ENCODE results near the gene TSPAN9.

Gene TSPAN9

DNA sequence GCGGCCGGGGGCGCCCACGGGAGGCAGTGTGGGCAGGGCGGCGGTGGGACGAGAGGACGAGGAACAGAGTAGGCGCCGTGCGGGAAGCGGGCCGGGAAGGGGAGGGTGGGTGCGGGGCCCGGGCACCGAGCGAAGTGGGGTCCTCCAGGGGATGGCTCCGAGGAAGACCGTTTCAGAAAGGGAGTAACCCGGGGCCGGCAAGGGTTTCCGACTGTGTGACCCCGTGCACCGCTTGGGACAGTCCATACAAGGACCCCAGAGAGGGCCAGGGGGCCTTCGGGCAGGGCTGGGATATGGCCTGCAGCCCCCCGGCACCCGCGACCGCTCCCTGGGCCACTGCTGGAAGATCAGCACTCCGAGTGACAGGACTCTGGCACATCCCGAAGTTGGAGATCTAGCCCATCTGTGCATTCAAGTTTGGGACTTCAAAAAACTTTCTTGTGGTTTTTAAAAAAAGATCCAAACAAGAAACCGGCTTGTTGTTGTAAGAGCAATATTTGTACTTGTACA is 448 bp downstream of the TSPAN9 start:
- no peak for DNase-seq (ENCODE audit: low read depth)

DNA sequence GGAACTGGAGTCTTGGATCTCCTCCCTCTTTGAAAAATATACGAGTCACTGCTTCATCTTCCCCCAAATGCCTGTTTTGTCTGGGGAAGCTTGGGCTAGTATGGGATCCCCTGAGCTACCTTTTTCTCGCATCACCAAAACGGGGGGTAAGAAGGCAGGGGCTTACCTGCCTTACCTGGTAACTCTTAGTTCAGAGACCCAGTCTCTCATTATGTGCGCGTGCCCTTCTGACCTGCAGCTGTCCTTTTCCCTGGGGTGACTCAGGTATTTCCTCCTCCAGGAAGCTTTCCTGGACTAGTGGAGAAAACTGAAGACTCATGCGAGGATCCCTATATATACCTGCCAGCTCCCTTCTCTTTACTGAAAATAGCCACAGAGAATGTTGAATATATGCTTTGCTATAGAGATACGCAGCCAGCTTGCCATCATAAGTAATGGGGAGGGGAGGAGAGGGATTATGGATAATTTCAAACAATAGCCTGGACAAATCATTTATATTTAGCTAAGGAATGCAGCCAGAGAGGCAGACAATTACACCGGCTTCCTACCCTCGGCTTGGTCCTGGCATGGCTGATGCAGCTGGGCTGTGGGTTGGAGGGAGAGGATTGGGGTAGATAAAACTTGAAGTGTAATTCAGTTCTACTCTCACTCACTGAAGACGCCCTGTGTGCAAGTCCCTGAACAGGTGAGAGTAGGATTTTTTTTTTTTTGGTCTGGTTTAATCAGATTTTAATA is 1.1 kb downstream of the TSPAN9 start:
- DNase-seq (ENCODE audit: low read depth): no peak

DNA sequence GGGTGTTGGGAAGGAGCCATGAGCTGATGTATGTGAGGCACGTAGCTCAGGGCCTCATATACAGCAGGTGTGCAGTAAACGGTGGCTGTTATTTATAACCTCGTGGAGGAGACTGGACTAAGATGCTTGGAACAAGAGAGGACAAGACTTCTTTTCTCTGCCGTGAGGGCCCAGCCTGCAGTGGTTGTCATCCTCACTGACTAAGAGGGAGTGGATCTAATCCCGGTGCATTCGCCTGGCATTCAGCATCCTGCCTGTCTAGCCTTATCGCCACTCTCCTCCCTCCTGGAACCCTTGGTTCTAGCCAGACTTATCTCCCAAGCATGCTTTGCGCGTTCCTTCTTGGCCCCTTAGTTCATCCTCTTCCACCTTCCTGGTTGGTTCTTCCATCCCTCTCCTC is 3.9 kb downstream of the TSPAN9 start:
- no peak for DNase-seq (ENCODE audit: low read depth)

DNA sequence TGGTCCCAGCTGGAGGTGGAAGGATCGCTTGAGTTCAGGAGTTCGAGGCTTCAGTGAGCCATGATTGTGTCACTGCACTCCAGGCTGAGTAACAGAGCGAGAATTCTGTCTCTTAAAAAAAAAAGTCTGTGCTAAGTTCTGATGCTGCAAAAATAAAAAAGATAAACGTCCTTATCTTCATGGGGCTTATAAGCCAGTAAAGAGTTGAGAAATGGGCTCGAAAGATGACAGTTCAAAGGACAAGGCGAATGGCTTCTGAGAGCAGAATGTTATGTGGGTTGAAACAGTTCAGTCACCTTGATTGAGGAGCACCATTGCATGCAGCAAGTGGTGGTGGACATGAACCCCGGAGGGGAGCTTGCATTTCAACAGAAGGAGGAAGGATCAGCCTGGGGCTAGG is 4.7 kb downstream of the TSPAN9 start:
- no peak for DNase-seq (ENCODE audit: low read depth)

DNA sequence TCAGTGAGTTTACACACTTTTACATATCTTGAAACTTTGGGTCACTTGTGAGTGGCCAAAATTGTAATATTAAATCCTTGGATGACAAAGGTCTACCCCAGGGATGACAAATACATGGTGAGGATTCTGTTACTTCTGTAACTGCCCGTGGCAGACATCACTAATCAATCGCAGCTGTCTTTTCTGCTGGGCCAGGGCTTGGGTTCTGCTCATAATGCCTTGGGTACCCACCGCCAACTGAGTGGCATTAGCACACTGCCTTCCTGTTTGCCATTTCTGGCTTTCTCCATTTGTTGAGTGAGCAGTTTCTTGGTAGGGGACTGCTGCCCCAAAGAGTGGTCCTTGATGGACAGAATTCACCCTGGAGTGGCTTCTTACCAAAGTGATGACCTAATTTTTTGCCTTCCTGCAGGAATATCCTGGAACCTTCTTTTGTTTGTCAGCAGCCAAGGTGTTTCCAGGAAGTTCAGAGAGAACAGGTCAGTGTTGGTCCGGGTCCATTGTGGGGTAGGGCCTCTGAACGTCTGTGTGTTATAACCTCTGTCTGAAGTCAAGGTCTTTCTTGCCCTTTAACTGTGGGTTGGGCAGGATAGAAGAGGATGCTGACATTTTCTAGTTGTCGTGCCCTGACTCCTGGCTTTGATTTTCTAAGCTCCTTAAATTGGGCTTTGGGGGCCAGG is 6.2 kb downstream of the TSPAN9 start:
- DNase-seq (ENCODE audit: low read depth): no peak

DNA sequence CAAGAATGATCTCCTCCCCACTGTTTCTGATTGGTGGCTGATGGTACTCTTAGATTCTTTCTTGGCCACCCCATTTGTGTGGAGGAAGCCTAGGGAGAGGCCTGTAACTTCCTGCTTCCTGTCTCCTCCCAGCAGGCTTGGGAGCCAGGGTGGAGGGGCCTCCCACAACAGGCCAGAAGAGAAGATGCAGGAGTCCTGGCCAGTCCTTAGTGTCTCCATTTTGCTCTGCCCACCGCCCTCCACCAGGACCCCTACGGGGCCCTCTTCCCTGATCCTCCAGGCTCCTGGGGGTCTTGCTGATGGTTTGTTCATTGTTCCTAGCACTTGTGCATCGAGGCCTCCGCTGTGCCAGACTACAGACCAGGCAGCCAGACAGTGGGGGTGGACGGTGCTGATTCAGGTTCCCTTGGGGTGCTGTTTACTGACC is 6.8 kb downstream of the TSPAN9 start:
- DNase-seq (ENCODE audit: low read depth): no peak

DNA sequence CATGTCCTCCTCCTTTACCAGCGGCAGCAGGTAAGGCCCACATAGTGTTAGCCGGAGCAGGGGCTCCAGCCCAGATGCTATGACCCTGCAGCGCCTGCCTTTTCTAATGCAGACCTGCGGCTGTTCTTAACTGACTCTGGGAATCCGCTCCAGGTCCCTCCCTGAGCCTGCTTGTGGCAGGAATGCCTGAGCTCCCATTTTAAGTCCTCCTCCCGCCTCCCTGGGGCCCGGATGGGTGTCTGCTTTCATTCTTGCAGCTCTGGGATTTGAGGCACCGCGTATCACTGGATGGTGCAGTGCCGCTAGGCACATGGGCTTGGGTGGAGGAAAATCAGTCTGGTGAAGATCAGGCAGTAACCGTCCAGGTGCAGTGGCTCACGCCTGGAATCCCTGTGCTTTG is 7.6 kb downstream of the TSPAN9 start:
- no peak for DNase-seq (ENCODE audit: low read depth)

DNA sequence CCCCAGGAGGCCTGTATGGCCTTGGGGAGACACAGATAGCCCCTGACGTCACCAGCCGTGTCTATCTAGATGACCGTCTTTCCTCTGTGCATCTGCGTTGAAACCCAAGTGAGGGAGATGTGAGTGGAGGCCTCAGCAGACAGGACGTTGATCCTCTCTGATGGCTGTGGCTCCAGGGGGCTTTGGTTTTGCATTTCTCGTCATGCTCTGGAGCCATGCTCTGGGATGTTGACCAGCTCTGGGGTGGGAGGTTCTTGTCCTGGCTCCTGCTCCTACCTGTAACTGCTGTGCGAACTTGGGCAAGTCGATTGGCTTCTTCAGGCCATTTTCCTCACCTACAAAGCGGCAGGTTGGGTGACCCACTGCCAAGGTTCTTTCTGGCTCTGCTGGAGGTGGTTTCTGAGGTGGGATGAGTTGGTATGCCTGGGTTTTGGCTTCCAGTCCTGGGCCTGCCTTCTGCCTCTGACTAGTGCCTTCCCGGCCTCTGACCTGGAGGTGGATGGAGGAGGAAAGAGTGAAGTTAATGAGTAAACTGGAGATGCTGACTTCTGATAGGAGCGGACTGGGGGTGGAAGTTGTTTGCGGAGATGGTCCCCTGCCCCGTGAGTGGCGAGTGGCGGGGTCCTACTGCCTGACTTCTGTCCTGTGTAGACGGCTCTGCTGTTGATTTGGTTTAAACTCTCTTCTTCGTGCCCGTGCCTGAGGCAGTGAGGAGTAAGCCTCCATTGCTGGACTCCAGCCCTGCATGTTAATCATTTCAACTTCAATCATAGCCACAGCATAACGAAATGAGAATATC is 8.4 kb downstream of the TSPAN9 start:
- DNase-seq (ENCODE audit: low read depth): no peak

DNA sequence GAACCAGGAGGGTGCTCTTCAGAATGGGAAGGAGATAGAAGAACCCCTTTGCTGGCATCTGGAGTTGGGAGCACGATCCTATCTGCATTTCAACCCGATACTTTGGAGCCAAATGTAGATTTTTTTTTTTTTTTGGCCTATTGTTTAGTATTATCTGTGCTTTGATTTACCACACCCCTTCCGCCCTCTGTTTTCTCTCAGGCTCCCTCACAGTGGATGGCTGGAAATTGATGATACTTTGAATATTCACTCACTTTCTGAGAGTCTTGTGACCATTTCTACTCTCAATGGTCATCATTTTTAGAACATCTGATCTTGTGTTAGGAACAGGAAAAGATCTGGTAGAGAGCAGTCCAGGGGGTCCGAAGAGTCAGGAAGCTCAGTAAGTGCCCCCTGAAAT is 9.0 kb downstream of the TSPAN9 start:
- no peak for DNase-seq (ENCODE audit: low read depth)

DNA sequence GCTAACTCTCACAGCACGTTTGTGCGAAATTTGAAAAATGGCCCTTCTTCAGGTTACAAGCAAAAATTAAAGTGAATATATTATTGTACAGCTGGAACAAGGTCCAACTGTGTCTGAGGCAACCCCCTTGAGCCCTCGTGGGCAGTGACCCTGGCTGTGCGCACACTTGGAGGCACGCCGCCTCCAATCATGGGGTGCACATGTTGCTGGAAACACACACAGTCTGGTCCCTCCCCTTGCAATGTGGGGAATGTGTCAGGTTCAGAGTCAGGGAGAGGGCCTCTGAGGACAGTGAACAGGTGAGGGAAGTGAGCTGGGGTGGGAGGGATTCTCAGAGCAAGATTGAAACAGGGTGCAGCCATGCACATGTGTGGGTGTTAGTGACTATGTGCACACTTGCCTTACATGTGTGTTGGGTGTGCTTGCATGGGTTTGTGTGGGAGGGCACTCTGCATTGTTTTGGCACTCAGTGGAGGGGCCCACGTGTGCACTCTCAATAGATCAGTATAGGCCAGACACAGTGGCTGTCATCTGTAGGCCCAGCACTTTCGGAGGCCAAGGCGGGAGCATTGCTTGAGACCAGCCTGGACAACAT is 9.6 kb downstream of the TSPAN9 start:
- DNase-seq (ENCODE audit: low read depth): no peak

DNA sequence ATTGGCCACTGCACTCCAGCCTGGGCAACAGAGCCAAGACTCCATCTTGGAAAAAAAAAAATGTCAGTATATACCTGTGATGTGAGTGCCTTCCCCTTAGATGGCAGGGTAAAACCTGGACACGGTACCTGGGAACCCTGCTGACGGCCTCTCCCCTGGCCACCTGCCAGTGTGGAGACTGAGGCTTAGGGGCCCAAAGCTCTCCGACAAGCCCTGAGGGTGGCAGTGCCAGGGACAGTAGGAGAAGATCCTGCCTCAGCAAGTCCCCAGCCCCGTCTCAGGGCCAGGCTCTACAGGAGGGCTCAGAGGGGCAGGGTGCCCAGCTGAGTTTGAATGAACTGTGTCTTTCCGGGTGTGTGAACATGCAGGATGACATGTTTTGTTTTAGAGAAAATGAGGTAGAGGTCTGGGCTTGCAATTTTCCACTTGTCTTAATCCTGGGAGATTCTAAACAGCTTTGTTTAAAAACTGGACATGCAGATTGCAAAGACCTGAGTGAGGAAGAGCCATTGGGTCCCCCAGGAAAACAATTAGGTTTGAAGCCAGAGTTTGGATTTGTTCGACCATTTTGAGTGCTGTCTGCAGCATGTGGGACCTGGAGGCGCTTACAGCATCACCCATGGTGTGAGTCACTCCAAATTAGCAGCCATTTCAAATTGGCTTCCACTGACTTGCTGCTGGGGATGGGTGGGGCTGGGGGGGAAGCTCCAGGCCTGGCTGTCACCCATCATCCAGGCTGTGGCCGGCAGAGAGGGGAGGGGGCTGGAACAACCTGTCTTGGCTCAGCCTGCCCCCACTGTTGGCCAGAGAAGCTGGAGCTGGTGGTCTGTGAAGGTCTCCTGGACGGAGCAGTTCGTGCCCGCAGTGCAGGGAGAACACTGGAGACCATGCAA is 10.8 kb downstream of the TSPAN9 start:
- DNase-seq (ENCODE audit: low read depth): no peak

DNA sequence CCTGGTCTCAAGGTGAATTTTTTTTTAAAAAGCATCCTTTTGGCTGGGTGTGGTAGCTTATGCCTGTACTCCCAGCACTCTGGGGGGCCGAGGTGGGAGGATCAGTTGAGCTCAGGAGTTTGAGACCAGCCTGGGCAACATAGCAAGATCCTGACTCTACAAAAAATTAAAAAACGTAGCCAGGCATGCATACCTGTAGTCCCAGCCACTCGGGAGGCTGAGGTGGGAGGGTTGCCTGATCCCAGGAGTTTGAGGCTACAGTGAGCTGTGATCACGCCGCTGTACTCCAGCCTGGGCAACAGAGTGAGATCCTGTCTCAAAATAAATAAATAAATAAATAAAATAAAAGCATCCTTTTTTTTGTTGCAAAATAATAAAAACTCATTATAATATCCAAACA is 12.4 kb downstream of the TSPAN9 start:
- no peak for DNase-seq (ENCODE audit: low read depth)

DNA sequence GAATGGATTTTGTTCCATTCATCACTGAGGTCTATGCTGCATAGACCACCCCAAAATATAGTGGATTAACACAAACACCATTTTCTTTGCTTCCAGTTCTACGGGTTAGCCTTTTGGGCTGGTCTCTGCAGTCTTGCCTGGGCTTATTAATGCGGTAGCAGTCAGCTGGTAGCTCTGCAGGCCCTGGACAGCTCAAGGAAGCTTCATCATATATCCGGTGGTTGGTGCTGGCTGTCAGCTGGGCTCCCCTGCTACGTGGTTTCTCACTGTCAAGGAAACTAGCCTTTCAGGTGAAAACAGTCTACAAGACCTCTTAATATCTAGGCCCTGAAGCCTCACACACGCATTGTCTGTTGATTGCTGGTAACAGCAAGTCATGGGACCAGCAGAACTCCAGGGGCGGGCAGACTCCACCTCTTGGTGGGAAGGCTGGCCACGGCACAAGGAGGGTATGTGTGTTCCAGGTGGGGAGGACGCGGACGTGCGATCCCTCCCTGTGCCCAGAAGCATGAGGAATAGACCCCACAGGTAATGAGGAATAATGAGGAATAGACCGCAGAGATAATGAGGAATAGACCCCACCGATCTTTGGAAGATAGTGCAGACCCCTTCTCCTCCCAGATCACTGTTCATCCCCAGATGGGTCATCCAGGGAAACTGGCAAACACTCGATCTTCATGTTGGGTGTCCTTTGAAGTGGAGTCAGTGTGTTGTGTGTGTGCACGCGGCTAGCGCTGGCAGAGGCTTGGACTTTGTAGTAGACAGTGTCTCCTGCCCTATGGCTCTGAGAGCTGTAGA is 13.3 kb downstream of the TSPAN9 start:
- no peak for DNase-seq (ENCODE audit: low read depth)

DNA sequence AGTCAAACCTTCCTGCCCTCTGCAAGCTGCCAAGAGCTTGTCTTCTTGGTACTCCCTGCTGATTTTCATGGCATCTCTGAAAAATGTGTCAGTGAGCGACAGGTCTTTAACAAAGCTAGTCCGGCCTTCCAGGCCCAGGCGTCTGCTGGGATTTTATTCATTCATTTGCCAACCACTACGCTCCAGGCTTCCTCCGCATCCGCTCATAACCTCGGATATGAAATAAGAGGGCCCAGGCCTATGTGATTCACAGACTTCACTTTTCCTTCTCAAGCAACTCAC is 13.8 kb downstream of the TSPAN9 start:
- DNase-seq (ENCODE audit: low read depth): no peak

DNA sequence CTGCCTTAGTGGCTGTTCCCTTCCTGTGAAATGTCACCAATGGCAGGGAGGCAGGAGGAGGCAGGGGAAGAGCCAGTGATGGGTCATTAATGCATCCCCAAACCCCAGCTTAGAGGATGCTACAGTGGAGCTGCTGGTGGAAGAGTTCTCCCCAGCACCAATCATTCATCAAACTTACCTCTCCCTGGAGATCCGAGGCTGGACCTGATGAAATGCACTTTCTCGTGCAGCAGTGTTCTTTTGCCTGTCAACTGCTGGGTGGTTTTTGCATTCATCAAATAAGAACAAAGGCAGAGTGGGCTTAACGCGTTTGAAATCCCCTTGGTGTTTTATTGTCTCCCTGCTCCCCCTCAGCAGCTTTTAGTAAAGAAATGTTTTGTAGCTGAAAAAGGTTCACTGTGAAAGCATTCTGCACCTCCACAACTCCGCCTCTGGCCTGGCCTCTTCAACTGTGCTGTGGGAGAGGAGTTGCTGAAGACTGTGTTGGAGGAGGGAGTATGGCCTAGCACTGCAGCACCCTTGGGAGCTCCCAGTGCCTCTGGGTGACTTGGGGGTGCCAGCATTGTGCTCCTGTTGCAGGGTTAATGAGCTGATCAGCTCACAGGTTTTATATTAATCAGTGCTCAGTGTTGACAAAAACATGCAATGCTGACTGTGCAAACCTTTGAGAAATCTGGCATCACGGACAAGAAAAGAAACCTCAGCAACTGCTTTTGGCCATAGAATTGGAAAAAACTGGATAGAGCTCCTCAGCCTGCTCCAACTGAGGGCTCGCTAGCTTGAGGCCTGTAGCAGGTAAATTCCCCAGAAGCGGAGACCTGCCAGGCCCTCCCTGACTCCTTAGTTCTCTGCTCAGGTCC is 14.4 kb downstream of the TSPAN9 start:
- DNase-seq (ENCODE audit: low read depth): no peak

DNA sequence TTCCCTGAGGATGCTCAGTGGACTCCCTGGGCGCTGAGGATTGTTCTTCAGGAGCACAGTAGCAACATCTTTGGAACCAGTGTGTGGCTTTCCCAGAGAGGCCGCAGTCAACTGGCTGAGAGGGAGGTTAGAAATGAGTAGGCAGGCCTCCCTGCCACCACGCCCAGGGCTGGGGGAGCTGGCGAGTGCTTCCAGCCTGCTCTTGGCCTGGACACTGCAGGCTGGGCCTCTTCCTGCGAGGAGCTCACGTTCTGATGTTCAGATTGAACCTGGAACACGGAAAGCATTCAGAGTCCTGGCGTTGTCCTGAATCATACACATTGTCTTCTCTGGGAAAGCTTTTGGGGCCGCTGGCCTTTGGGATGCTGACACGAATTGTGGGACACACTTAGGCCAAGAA is 15.6 kb downstream of the TSPAN9 start:
- no peak for DNase-seq (ENCODE audit: low read depth)

DNA sequence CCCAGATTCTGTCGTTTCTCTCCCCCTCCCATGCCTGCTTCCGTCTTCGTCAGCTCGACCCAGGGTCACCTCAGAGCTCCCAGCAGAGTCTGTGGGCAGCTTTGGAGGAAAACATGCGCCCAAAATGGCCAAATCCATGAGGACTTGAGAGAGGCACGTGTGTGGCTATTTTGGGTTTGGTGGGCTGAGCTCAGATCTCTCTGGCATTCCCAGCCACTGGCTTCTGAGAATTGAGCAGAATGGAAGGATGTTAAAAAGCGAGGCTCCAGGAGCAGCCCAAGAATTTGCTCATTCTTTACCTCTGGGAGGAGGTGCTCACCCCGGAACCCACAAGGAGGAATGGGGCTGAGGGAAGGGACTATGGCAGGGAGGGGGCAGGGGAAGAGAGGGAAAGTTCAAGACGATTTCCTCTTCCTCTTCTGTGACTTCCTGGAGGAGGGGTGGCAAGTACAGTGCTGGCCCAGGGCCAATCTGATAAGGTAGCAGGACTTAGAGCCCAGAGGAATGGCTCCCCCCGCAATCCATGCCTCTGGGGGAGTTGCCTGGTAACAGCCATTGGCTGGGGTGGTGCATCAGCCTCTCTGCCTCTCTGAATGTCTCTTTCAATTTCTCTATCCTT is 20.1 kb downstream of the TSPAN9 start:
- no peak for DNase-seq (ENCODE audit: low read depth)

DNA sequence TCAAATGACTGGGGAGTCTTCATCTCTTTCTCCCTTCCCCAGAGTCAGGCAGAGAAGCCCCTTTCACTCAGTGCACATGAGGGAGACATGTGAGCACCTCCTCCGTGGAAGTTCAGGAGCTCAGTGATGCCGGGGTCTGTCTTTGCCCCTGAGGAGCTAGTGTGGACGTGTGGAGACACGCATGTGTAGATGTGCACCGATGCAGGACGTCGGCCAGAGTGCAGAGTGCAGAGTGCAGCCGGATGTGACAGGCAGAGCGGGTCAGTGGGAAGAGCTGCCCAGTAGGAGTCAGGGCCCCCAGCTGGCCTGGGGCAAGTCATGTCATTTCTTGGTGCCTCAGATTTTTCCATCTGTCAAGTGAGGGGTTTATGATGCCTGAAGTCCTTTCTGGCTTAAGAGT is 20.7 kb downstream of the TSPAN9 start:
- no peak for DNase-seq (ENCODE audit: low read depth)

DNA sequence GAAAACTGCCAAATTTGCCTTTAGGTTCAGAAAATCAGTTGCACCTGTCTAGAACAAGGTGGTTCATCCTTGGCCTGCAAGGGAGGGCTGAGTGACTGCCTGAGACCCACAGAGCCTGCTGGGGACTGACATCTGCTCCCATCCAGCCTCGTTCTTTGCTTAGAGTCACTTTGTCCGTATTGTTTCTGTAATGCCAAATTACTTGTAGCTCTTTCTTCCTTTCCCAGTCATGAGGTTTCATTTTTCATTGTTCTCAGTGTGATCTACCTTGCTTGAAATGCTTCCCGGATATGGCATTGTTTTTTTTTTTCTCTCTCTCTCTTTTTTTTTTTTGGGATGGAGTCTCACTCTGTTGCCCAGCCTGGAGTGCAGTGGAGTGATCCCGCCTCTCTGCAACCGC is 21.3 kb downstream of the TSPAN9 start:
- no peak for DNase-seq (ENCODE audit: low read depth)
